ENCODE results near the gene GGCT.

DNA sequence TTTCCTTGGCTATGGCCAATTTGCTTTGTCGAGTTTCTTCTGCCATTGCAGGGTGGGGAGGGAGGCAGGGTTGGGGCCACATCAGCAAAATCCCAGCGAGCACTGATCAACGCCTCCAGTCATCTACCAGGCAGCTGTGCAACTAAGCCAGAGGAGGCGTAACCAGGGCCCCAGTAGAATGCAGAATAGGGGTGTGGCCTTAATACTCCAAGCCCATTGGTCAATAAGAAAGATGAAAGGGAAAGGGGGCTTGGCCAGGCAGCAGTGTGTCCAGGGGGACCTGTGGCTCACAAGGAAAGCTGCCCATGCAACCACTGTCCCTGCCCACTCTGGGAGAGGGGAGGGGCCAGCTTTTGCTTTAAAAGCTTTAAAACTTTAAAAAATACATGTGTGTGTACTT lies 21.5 kb upstream of the GGCT start:
- TF ChIP-seq, protein P1, sequence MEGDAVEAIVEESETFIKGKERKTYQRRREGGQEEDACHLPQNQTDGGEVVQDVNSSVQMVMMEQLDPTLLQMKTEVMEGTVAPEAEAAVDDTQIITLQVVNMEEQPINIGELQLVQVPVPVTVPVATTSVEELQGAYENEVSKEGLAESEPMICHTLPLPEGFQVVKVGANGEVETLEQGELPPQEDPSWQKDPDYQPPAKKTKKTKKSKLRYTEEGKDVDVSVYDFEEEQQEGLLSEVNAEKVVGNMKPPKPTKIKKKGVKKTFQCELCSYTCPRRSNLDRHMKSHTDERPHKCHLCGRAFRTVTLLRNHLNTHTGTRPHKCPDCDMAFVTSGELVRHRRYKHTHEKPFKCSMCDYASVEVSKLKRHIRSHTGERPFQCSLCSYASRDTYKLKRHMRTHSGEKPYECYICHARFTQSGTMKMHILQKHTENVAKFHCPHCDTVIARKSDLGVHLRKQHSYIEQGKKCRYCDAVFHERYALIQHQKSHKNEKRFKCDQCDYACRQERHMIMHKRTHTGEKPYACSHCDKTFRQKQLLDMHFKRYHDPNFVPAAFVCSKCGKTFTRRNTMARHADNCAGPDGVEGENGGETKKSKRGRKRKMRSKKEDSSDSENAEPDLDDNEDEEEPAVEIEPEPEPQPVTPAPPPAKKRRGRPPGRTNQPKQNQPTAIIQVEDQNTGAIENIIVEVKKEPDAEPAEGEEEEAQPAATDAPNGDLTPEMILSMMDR (IDR thresholded peaks at IDR 0.05; ENCODE audit: extremely low read depth in 1 of 2, insufficient read depth in 1 of 2, low read depth in 1 of 2, low read length in 2 of 2), result no peak
- TF ChIP-seq EZH2 (IDR thresholded peaks at IDR 0.05; ENCODE audit: borderline replicate concordance, low read depth, low read length, severe bottlenecking) (no peak), POLR2AphosphoS5 (IDR thresholded peaks at IDR 0.05; ENCODE audit: insufficient read depth, low read depth, low read length) (no peak), JUN (IDR thresholded peaks at IDR 0.05; ENCODE audit: borderline replicate concordance, insufficient read depth, insufficient read length, low read depth) (no peak), POLR2A (IDR thresholded peaks at IDR 0.05; ENCODE audit: low read depth, low read length) (no peak), MYC (IDR thresholded peaks at IDR 0.05; ENCODE audit: low read depth, low read length) (no peak), GATA2 (IDR thresholded peaks at IDR 0.05; ENCODE audit: insufficient read depth, insufficient read length, low read depth, low read length) (no peak), FOS (IDR thresholded peaks at IDR 0.05; ENCODE audit: borderline replicate concordance, insufficient read depth, low read length) (no peak)
- TF ChIP-seq, protein P2, sequence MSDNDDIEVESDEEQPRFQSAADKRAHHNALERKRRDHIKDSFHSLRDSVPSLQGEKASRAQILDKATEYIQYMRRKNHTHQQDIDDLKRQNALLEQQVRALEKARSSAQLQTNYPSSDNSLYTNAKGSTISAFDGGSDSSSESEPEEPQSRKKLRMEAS (IDR thresholded peaks at IDR 0.05; ENCODE audit: insufficient read depth, insufficient read length), result no peak
